GM19025 (cell line): ENCODE measurements around the gene SASS6.
A peak's percentile ranks its signal among the peaks of the same experiment; 100 is the strongest.

Source experiments
- ATAC-seq: cut with Tn5 transposase; IDR thresholded peaks from one replicate; pipeline ENCODE4 v1.9.1; 2021; ENCODE audit warnings: mild to moderate bottlenecking, low read depth, moderate library complexity; ENCODE audit not compliant: unreplicated experiment

SASS6 gene

GRCh38 chr1:100115524-100115923 is 17.2 kb downstream of the SASS6 start:
- ATAC-seq, result no peak

GRCh38 chr1:100109554-100110066 is 23.1 kb downstream of the SASS6 start:
- no peak for ATAC-seq

GRCh38 chr1:100107696-100108095 is 25.0 kb downstream of the SASS6 start:
- ATAC-seq, result no peak

GRCh38 chr1:100101564-100101963 is 31.2 kb downstream of the SASS6 start:
- no peak for ATAC-seq

GRCh38 chr1:100100202-100100601 is 32.5 kb downstream of the SASS6 start:
- no peak for ATAC-seq

GRCh38 chr1:100090471-100090870 is 42.3 kb downstream of the SASS6 start:
- no peak for ATAC-seq

GRCh38 chr1:100089082-100089481 is 43.6 kb downstream of the SASS6 start:
- no peak for ATAC-seq

GRCh38 chr1:100087396-100087795 is 45.3 kb downstream of the SASS6 start:
- no peak for ATAC-seq

GRCh38 chr1:100080331-100080730 is 52.4 kb downstream of the SASS6 start:
- no peak for ATAC-seq

GRCh38 chr1:100077531-100077930 is 55.2 kb downstream of the SASS6 start:
- ATAC-seq, result peak; percentile 42

GRCh38 chr1:100076744-100077143 is 56.0 kb downstream of the SASS6 start:
- ATAC-seq, result peak; percentile 74

GRCh38 chr1:100076319-100076718 is 56.4 kb downstream of the SASS6 start:
- ATAC-seq, result peak; percentile 0

- peak; percentile 45 for ATAC-seq
Measured at GRCh38 chr1:100075773-100076172, 57.0 kb downstream of the SASS6 start.

GRCh38 chr1:100074604-100075395 is 57.9 kb downstream of the SASS6 start:
- ATAC-seq, result no peak

GRCh38 chr1:100073531-100073930 is 59.2 kb downstream of the SASS6 start:
- ATAC-seq, result no peak

- no peak for ATAC-seq
Measured at GRCh38 chr1:100070201-100070939, 62.4 kb downstream of the SASS6 start.

- no peak for ATAC-seq
Measured at GRCh38 chr1:100065969-100066227, 66.8 kb downstream of the SASS6 start.

- no peak for ATAC-seq
Measured at GRCh38 chr1:100065183-100065968, 67.4 kb downstream of the SASS6 start.

GRCh38 chr1:100061681-100062080 is 71.0 kb downstream of the SASS6 start:
- no peak for ATAC-seq

GRCh38 chr1:100053727-100054126 is 79.0 kb downstream of the SASS6 start:
- no peak for ATAC-seq

- ATAC-seq, result no peak
Measured at GRCh38 chr1:100053119-100053518, 79.6 kb downstream of the SASS6 start.
